Fibroblast of villous mesenchyme (primary cell): Measurements from ENCODE around the gene LRRC4C. TPM values are rescaled to one million over a fixed set of nuclear protein-coding genes. Genes with fewer than 3 reads are reported as not detected.

Source experiments
- DNase-seq: peaks from one replicate; pipeline ENCODE4 v3.0.0-alpha.2; 2010; ENCODE audit warnings: low read depth
- H3K4me3 ChIP-seq: 2 replicates; pipeline ENCODE4 v1.5.1; 2011; ENCODE audit warnings: low read depth, mild to moderate bottlenecking, low read length
- CTCF ChIP-seq: IDR thresholded peaks from 2 replicates; pipeline ENCODE4 v1.5.1; 2012; ENCODE audit warnings: low read depth, mild to moderate bottlenecking, low read length; ENCODE audit not compliant: insufficient read depth
- total RNA-seq: library from RNA; depleted of rRNA; stranded (reverse); fragments of >200 nt; gene quantifications from 2 replicates; pipeline ENCODE4 v1.2.3, GENCODE V29; 2012

The LRRC4C gene
- total RNA-seq, 1 donor, result under 0.01 TPM

DNA sequence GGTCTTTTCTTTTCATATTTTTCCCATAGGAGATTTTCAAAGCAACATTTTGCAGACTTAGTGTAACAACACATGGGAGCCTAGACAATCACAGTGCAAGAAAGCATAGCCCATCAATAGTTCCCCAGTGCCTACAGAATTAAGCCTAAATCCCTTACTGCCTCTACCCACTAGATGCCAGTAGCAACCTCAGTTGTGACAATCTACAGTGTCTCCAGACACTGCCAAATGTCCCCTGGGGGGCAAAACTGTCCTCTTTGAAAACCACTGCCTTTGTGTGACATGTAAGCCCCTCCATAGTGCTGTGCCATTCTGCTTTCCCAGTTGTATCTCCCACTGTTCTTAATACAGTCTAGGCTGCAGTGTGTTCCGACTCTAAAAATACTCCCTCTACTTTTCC, 1329.0 kb downstream of the LRRC4C start:
- H3K4me3 ChIP-seq, result no peak overlapping the region
- no peak for DNase-seq
- TF ChIP-seq CTCF, result no peak

DNA sequence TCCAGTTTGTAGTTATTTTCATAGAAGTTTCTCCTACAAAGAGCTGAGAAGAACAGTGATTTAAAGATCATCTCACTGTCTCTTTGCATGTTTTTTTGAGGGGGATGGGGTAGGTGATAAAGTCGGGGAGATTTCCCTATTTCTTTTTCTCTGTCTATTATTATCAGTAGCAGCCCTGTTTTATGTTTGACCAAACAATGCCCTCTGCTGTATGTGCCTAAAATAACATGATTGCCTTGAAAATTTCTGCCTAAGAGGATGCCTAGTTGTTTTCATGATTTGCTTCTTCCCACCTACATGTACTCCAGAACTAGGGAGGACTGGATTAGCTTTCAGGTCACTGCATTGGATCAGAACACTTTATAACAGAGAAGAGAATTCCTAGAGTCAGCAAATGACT, 1330.2 kb downstream of the LRRC4C start:
- DNase-seq, result no peak
- no peak for TF ChIP-seq CTCF

DNA sequence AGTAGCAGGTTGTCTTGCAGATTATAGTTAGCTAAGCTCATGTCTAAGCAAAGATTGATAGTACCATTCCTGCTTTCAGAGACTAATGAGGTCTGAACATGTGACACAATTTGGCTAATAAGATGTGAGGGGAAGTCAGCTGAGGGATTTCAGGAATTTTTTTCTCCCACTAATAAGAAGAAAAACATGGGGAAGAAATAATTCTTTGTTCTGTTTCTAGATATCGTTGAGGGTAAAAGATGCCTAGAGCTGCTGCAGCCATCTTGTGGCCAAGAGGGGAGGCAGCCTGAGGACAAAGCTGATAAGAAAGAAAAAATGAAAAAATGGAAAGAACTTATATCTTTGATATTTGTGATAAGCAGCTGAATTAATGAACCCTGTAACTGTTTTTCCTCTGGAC, 1334.4 kb downstream of the LRRC4C start:
- DNase-seq, result no peak
- TF ChIP-seq CTCF, result no peak
- no peak overlapping the region for H3K4me3 ChIP-seq

More for the DNA sequence above, 1330.2 kb downstream of the LRRC4C start:
- no peak overlapping the region for H3K4me3 ChIP-seq

DNA sequence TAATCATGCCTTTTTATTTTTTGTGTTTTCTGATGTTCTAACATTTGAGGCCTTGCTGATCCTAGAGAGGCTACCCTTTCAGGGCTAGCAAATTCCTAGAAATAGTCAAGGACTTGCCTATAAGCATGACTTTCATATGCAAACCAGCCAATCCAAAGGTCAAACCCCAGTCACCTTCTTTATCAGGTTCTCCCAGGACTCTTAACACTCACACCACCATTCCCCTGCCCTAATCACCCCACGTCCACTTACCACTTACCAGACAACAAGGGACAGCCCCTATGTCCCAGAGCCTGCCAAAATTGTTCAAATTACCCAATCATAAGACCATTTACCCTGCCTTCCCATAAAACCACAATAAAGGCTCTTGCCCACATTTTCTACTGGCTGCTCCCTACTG, 1339.8 kb downstream of the LRRC4C start:
- H3K4me3 ChIP-seq, result no peak overlapping the region
- DNase-seq, result no peak
- TF ChIP-seq CTCF, result no peak

GRCh38 chr11:40118780-40119179, 1340.7 kb downstream of the LRRC4C start:
- no peak overlapping the region for H3K4me3 ChIP-seq
- TF ChIP-seq CTCF, result no peak
- DNase-seq, result no peak

DNA sequence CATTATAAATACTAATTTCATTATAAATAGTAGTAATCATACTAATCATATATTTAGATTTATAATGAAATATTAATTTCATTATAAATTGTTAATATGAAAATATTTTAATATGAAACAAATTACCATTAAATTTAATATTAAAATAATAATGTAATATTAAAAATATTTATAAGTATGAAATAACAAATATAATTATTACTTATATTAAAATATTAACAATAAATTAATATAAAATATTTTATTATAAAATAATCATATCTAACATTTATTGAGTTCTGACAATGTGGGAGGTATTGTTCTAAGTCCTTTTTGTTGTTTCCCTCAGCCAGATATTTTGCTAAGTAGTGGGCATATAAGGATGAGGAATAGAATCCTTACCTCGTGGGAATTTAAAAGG, 1341.4 kb downstream of the LRRC4C start:
- no peak overlapping the region for H3K4me3 ChIP-seq
- DNase-seq, result no peak
- TF ChIP-seq CTCF, result no peak

DNA sequence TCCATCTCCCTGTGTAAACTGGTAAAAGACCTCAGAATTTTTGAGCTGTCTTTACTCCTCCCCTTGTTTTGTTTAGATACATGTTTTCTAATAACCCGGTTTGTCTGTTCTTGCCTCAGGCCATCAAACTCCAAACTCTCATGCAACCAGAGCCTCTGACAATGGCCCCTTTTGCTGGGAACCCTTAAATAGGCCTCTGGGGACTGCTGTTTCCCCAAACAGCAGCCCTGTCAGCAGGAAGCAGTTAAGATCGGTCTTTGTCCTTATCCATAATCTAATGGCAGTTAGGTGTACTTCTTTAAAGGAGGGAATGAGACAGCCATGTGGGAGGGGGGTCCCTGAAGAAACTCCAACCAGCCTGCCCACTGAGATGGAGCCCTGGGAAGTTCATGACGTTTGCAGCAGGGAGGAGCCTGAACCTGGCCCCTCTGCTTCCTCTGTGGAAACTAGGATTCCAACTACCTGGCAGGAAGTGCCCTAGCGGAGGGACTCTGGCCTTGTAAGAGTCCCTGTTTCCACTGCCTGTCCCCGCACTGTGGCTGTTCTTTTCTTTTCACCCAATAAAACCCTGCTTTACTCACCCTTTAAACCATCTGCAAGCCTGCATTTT, 1354.4 kb downstream of the LRRC4C start:
- TF ChIP-seq CTCF, result no peak
- no peak overlapping the region for H3K4me3 ChIP-seq
- DNase-seq, result no peak
